B cell (primary cell): ENCODE measurements around the gene HS6ST2.

Experiments
- EZH2 ChIP-seq: IDR thresholded peaks from 2 replicates; pipeline ENCODE4 v1.6.1; 2012; ENCODE audit warnings: borderline replicate concordance, low read depth, mild to moderate bottlenecking, moderate library complexity, low read length; ENCODE audit not compliant: insufficient read depth, poor library complexity, severe bottlenecking
- TF ChIP-seq, protein P1 (sequence below): fragments of 200-600 bp; IDR thresholded peaks from one replicate; pipeline ENCODE4 v1.8.0; 2022; ENCODE audit warnings: antibody characterized with exemption, mild to moderate bottlenecking

DNA sequence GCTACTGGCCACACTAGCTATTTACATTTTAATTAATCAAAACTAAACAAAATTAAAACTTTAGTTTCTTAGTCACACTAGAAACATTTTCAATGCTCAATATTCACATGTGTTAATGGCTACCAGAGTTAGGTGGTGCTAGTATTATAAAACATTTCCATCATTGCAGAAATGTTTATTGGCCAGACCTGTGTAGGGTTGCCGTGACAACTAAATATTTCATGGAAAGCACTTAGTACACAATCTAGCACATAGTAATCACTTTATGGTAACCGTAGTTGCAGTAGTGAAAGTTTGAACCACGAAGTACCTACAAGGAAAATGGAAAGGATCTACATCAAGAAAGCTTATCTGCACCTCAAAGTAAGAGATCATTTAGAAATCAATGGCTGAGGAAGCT lies 95.9 kb downstream of the HS6ST2 start:
- TF ChIP-seq, protein P1, sequence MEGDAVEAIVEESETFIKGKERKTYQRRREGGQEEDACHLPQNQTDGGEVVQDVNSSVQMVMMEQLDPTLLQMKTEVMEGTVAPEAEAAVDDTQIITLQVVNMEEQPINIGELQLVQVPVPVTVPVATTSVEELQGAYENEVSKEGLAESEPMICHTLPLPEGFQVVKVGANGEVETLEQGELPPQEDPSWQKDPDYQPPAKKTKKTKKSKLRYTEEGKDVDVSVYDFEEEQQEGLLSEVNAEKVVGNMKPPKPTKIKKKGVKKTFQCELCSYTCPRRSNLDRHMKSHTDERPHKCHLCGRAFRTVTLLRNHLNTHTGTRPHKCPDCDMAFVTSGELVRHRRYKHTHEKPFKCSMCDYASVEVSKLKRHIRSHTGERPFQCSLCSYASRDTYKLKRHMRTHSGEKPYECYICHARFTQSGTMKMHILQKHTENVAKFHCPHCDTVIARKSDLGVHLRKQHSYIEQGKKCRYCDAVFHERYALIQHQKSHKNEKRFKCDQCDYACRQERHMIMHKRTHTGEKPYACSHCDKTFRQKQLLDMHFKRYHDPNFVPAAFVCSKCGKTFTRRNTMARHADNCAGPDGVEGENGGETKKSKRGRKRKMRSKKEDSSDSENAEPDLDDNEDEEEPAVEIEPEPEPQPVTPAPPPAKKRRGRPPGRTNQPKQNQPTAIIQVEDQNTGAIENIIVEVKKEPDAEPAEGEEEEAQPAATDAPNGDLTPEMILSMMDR = no peak
- no peak for TF ChIP-seq EZH2
